Measurements from ENCODE around the gene ACAA2. TPM values are rescaled to one million over a fixed set of nuclear protein-coding genes. Genes with fewer than 3 reads are reported as not detected.
A peak's percentile ranks its signal among the peaks of the same experiment; 100 is the strongest.

The ACAA2 gene
- total RNA-seq, 6 experiments from 2014 or later, result 312 to 644 (median 421) TPM

DNA sequence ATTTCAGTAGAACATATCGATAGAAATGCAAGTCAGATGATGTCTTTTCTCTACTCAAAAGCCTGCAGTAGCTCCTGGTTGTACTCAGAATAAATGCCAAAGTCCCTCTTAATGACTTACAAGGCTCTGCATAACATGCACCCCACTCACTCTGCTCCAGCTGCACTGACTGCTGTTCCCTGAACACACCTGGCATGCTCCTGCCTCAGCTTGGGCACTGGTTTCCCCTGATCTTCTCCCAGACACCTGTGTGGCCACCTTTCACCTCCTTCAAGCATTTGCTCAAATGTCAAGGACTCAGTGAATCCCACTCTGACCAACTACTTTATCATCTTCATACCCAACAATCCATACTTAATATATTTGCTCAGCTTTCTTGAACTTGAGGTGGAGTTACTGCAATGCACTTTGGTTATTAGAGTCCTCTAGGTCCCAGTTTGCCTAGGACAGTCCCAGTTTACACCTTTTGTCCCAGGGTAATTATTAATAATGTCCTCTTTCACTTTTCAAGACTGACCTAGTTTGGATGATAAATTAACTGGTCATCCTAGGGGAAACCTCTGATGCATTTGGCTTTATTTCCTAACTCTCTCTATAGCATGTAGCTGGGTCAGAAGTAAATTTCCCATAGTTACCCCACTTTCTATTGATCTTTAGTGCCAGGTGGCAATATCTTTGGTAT lies 44.1 kb downstream of the ACAA2 start:
- TF ChIP-seq CTCF (IDR thresholded peaks at IDR 0.05) (no peak), POLR2A (IDR thresholded peaks at IDR 0.05) (no peak)
- DNase-seq, result no peak
- no peaks in the 10 kb centered on the region for H3K9me3 ChIP-seq
- intact Hi-C loops (cut with DNase I), result loop anchor here in 1 of 2 donors (10.0 kb wide), 1 partner anchor 86 kb away; no protein-coding TSS in a partner anchor
- ATAC-seq, result peak; percentile 79 to 90 (median 83)
- 22% methylated on average over 1 of the region's 1 CpG for WGBS (ENCODE audit: insufficient coverage, low coverage, low lambda C conversion rate, missing lambda C conversion rate)
- no peak overlapping the region for H3K27ac ChIP-seq
- H3K4me1 ChIP-seq, result peaks cover 0 to 11% (median 5%) of the 10 kb centered on the region in 4 donors
- no peaks in the 10 kb centered on the region for H3K27me3 ChIP-seq
- H3K4me3 ChIP-seq, result no peak overlapping the region
- H3K36me3 ChIP-seq, result no peaks in the 10 kb centered on the region

- H3K4me1 ChIP-seq, result peaks cover 0 to 11% (median 5%) of the 10 kb centered on the region in 4 donors
- ATAC-seq (peak; percentile 77 to 82 (median 78)), DNase-seq (peak in 2 of 3 donors; percentile 52 to 68)
- TF ChIP-seq POLR2A (IDR thresholded peaks at IDR 0.05), result no peak
- TF ChIP-seq CTCF (IDR thresholded peaks at IDR 0.05), result peak; percentile 52 to 65 (median 60)
- H3K4me3 ChIP-seq, result no peak overlapping the region
- no peaks in the 10 kb centered on the region for H3K9me3 ChIP-seq
- WGBS (ENCODE audit: insufficient coverage, low coverage, low lambda C conversion rate, missing lambda C conversion rate), result 27% methylated on average over 4 of the region's 5 CpGs
- H3K36me3 ChIP-seq, result no peaks in the 10 kb centered on the region
- no peak overlapping the region for H3K27ac ChIP-seq
- intact Hi-C loops (cut with DNase I), result loop anchor here in 1 of 2 donors (10.0 kb wide), 1 partner anchor 87 kb away; no protein-coding TSS in a partner anchor
- no peaks in the 10 kb centered on the region for H3K27me3 ChIP-seq
Observed at GRCh38 chr18:49768051-49768391, 45.3 kb downstream of the ACAA2 start.

DNA sequence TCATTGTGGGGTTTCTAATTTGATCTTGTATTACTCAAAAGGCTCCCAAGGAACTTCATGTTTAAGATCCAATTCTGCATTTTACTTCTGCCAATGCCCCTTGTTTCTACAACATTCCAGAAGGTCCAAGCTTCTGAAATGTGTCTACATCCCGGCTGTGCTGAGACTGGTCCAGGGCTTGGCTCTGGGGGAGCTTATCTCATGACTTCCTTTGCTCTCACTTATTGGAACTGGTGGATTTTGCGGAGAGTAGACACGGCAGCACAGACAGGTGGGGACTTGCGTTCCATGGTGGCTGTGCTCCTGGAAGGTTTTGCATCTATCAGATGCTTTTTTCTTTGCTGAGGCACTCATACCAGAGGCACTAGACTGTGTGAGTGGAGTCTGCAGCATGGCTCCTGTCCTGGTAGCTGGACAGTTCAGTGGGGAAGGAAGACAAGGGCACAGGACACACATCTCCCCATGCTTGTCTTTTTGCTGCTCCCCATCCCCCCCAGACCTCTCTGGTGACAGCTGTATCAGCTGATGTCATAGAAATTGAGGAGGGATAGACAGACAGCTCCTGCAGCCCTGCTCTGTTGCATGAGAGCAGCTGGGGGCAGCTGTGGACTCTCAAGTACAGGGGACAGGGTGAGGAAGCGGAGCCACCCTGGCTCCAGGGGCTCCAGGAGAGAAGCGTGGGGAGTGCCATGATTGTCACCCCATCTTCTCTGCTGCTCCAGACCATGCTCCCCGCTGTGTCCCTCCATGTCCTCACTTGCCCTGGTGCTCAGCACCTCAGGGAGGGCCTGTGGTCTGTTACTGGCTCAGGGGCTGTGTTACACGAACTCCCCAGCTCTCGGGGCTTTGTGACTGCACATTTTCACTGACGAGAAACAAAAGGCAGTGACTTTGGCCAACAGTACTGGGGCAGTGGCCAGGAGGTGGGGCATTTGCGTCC lies 46.0 kb downstream of the ACAA2 start:
- ATAC-seq, result peak in 2 of 4 donors; percentile 10 to 16
- no peaks in the 10 kb centered on the region for H3K9me3 ChIP-seq
- TF ChIP-seq CTCF (IDR thresholded peaks at IDR 0.05) (no peak), POLR2A (IDR thresholded peaks at IDR 0.05) (no peak)
- intact Hi-C loops (cut with DNase I), result loop anchor here in 1 of 2 donors (10.0 kb wide), 1 partner anchor 87 kb away; no protein-coding TSS in a partner anchor
- H3K4me3 ChIP-seq, result no peak overlapping the region
- no peak overlapping the region for H3K27ac ChIP-seq
- no peaks in the 10 kb centered on the region for H3K27me3 ChIP-seq
- H3K4me1 ChIP-seq, result peaks cover 0 to 11% (median 5%) of the 10 kb centered on the region in 4 donors
- DNase-seq, result no peak
- no peaks in the 10 kb centered on the region for H3K36me3 ChIP-seq
- 37% methylated on average over 3 of the region's 11 CpGs for WGBS (ENCODE audit: insufficient coverage, low coverage, low lambda C conversion rate, missing lambda C conversion rate)

- no peak for TF ChIP-seq POLR2A (IDR thresholded peaks at IDR 0.05)
- TF ChIP-seq CTCF (IDR thresholded peaks at IDR 0.05), result no peak
- H3K4me1 ChIP-seq, result peaks cover 0 to 11% (median 5%) of the 10 kb centered on the region in 4 donors
- no peaks in the 10 kb centered on the region for H3K27me3 ChIP-seq
- DNase-seq (no peak), ATAC-seq (no peak)
- intact Hi-C loops (cut with DNase I), result loop anchor here in 1 of 2 donors (10.0 kb wide), 1 partner anchor 88 kb away; no protein-coding TSS in a partner anchor
- H3K27ac ChIP-seq, result no peak overlapping the region
- H3K4me3 ChIP-seq, result no peak overlapping the region
- H3K9me3 ChIP-seq, result no peaks in the 10 kb centered on the region
- H3K36me3 ChIP-seq, result no peaks in the 10 kb centered on the region
- 96% methylated on average over 2 of the region's 4 CpGs for WGBS (ENCODE audit: insufficient coverage, low coverage, low lambda C conversion rate, missing lambda C conversion rate)
Observed at GRCh38 chr18:49766646-49767045, 46.7 kb downstream of the ACAA2 start.
